Measurements from ENCODE around the gene GSTT4.
"Not testable (repeated sequence)": the region's sequence is repeated elsewhere in the genome, so short reads cannot be mapped to it uniquely, and the experiment has no call there.

DNA sequence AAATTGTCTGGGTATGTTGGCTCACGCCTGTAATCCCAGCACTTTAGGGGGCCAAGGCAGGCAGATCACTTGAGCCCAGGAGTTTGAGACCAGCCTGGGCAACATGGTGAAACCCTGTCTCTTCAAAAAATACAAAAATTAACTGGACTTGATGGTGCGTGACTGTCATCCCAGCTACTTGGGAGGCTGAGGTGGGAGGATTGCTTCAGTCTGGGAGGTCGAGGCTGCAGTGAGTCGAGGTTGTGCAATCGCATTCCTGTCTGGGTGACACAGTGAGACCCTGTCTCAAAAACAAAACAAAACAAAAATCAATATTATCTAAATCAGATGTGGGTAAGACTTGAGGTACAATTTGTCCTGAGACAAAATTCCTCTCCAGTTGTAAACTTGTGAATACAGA, 38.2 kb upstream of the GSTT4 start:
- not testable (repeated sequence) for TF ChIP-seq CTCF (conservative IDR thresholded peaks at IDR 0.05 in 1 of 2, IDR thresholded peaks at IDR 0.05 in 1 of 2; ENCODE audit: extremely low read depth in 1 of 2, insufficient read depth in 1 of 2, low read depth in 1 of 2, low read length in 2 of 2); EZH2 (IDR thresholded peaks at IDR 0.05; ENCODE audit: borderline replicate concordance, low read length)

All from mammary epithelial cell (primary cell).